RPMI8226 (cell line): Measurements from ENCODE around the gene ZNF614.
A peak's percentile ranks its signal among the peaks of the same experiment; 100 is the strongest.
"Not testable (repeated sequence)": the region's sequence is repeated elsewhere in the genome, so short reads cannot be mapped to it uniquely, and the experiment has no call there.

Experiments used
- DNase-seq: peaks from one replicate; pipeline ENCODE4 v3.0.0-alpha.2; 2015

ZNF614 gene

DNA sequence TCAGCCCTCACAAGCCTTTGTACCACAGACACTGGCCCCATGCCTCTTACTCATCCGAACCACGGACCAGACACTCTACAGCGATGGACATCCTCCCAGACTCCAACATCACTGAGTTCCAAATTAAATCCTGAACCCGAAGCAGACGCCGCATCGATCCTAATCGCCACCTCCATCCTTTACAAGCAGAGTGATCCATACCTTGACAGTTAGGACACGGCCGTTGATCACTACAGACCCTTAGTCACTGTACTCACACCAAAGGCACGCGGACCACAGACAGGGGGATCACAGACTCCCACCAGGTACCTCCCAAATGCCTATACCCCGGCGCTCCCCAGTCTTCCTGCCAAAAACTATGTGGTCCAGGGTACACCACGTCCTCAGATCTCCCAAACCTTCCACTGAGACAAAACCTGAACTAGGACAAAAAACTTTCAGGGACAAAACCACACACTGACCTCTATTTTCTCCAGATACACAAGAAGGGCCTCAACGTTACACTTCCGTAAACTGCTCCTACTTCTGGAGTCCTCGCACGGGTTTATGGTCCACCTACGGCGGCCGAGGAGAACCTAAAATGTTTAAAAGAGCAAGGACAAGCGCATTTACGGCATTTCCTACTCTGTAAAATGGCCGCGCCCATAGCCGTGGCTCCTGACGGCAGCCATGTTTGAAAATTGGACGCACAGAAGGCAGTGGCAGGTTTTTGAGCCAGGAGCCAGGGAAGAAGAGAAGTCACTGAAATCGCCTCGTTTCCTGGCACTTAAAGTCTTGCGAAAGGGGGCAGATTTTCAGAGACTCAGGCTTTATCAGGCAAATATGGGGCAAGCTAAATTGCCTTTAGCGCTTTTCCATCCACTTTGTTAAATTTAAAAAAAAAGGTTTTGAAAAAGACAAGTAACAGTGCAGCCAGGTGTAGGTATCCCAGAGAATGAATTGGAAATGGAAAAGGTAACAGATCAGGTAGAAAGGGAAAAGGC lies 41.6 kb downstream of the ZNF614 start, which contains the start of gene ZNF350:
Gene ZNF350, minus strand, starts transcription at position 532 of the 983 bp plus-strand sequence. CDS start 12,480 bp downstream, outside the sequence.
- peak; percentile 95 for DNase-seq

- no peak for DNase-seq
These were observed 44.8 kb downstream of the ZNF614 start for GRCh38 chr19:51983361-51983760.

DNA sequence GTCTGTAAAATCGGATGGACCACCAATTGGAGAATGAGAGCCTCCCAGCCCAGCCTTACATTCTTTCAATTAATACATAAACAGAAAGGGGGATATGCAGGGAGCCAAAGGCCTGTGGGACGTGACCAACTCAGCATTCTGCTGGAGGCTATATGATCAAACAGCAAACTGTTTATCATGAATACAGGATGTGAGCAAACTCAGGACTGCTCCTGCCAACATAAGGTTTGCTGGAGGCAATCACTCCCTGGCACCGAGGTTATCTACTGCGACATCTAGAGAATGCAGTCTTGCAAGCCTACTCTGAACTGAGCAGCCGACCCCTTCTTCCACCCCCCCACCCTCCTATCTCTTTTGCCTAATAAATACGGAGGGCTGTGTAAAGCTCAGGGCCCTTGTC lies 47.3 kb downstream of the ZNF614 start:
- not testable (repeated sequence) for DNase-seq

DNA sequence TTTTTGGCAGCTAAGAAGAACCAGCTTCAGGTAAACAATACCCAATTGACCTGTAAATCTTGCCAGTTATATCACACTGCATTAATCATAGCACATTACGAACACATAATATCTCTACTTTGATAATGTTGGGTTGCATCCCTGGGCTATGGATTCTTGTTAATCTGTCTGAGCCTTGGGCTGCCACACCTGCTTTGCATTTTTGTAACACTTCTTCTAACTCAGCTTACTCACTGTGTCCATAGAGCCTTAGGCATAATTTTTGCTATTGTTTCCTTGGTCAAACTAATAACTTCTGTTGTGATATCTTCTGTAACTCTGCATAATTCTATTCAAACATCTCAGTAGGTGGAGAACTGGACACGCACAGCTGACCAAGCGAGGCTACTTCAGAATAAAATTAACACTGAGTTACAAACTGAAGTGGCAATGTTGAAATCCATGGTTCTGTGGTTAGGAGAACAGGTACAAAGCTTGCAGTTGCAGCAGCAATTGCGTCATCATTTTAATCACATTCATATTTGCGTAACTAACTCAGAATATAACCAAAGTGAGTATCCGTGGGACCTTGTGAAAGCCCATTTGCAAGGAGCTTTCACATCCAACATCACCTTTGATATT lies 48.0 kb downstream of the ZNF614 start:
- DNase-seq: no peak

- no peak for DNase-seq
These were observed 49.3 kb downstream of the ZNF614 start for GRCh38 chr19:51978882-51979281.

GRCh38 chr19:51977346-51977745 lies 50.8 kb downstream of the ZNF614 start:
- no peak for DNase-seq

GRCh38 chr19:51976852-51977251 lies 51.3 kb downstream of the ZNF614 start:
- DNase-seq: no peak

DNA sequence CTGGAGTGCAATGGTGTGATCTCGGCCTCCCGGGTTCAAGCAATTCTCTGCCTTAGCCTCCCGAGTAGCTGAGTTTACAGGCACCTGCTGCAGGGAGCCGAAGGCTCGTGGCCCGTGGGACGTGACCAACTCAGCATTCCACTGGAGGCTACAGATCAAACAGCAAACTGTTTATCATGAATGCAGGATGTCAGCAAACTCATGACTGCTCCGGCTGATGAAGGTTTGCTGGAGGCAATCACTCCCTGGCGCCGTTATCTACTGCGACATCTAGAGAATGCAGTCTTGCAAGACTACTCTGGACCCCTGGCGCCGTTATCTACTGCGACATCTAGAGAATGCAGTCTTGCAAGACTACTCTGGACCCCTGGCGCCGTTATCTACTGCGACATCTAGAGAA lies 52.4 kb downstream of the ZNF614 start:
- DNase-seq: not testable (repeated sequence)

GRCh38 chr19:51971624-51972023 lies 56.6 kb downstream of the ZNF614 start:
- DNase-seq: peak; percentile 14

- DNase-seq: no peak
These were observed 57.5 kb downstream of the ZNF614 start for GRCh38 chr19:51970718-51971117.

GRCh38 chr19:51965583-51965982 lies 62.6 kb downstream of the ZNF614 start:
- DNase-seq: no peak
